ENCODE measurements around the gene NUP54.

The NUP54 gene

DNA sequence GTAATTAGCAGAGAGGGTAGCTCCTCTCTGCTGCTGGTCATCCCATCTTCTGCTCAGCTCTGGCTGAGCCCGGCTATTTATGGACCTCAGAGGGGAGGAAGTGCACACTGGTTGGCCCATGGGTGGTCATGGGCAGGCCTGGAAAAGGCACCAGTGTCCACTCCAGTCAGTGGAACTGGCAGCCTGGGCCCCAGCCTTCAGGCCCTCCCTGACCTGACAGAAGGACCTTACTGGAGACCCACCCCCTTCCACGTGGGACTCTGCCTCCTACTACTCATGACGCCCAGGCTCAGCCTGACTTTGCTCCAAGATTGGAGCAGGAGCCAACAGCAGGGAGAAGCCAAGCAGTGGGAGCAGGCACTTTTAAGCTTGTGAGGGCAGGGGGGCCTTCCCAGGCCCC is 81.7 kb downstream of the NUP54 start:
- DNase-seq = no peak
